ENCODE data around the gene CMPK1. TPM values are rescaled to one million over a fixed set of nuclear protein-coding genes. Genes with fewer than 3 reads are reported as not detected.

The CMPK1 gene
- total and polyA plus RNA-seq, 2 of the 8 experiments (the other 6 are each of a cell fraction or from before 2014, with no cell fraction given), result 6.0 to 36.9 TPM

DNA sequence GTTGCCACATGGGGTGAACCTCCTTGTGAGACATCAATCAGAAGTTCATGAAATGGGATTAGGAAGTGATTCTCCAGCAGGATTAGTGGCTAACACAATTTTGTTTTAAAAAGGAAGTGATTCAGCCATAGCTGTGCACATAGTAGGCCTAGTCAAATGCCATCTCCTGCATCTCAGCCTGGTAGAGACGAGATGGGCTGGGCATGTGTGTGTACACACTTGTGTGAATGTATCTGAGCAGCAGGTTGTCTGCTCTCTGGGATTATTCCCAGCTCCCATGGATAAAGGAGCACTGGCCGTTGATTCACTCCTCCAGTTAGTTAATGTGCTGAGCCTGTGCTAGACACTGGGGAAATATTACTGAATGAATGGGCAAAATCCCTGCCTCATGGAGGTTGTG is 84.5 kb downstream of the CMPK1 start (continued):
- TF ChIP-seq, protein P1, sequence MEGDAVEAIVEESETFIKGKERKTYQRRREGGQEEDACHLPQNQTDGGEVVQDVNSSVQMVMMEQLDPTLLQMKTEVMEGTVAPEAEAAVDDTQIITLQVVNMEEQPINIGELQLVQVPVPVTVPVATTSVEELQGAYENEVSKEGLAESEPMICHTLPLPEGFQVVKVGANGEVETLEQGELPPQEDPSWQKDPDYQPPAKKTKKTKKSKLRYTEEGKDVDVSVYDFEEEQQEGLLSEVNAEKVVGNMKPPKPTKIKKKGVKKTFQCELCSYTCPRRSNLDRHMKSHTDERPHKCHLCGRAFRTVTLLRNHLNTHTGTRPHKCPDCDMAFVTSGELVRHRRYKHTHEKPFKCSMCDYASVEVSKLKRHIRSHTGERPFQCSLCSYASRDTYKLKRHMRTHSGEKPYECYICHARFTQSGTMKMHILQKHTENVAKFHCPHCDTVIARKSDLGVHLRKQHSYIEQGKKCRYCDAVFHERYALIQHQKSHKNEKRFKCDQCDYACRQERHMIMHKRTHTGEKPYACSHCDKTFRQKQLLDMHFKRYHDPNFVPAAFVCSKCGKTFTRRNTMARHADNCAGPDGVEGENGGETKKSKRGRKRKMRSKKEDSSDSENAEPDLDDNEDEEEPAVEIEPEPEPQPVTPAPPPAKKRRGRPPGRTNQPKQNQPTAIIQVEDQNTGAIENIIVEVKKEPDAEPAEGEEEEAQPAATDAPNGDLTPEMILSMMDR (IDR thresholded peaks at IDR 0.05; ENCODE audit: control extremely low read depth in 1 of 3, insufficient read depth in 1 of 3, low read depth in 1 of 3, low read length in 3 of 3), result no peak
- TF ChIP-seq PHF8 (conservative IDR thresholded peaks at IDR 0.05; ENCODE audit: low read depth, low read length) (no peak), JUN (IDR thresholded peaks at IDR 0.05; ENCODE audit: low read depth, low read length) (no peak), SRF (IDR thresholded peaks at IDR 0.05; ENCODE audit: low read depth, low read length) (no peak), RXRA (IDR thresholded peaks at IDR 0.05; ENCODE audit: insufficient read depth, low read depth, low read length) (no peak), SP4 (IDR thresholded peaks at IDR 0.05; ENCODE audit: low read length) (no peak)
- TF ChIP-seq, protein P2, sequence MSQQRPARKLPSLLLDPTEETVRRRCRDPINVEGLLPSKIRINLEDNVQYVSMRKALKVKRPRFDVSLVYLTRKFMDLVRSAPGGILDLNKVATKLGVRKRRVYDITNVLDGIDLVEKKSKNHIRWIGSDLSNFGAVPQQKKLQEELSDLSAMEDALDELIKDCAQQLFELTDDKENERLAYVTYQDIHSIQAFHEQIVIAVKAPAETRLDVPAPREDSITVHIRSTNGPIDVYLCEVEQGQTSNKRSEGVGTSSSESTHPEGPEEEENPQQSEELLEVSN (IDR thresholded peaks at IDR 0.05), result no peak
